ENCODE data around the gene DIAPH1.

DIAPH1 gene

GRCh38 chr5:141488591-141489561 lies 129.9 kb downstream of the DIAPH1 start, which contains the start of gene PCDHGC5:
Gene PCDHGC5, plus strand, starts transcription at chr5:141489081. Its CDS starts 160 bp downstream, at chr5:141489241.
- Histone ChIP-seq H3K4me1 (ENCODE audit: control insufficient read depth, insufficient read depth, low read length, poor library complexity, severe bottlenecking) (peaks cover 44% of the 10 kb centered on the region), H3K36me3 (ENCODE audit: control insufficient read depth, insufficient read depth, low read length) (peaks cover 79% of the 10 kb centered on the region), H3K4me3 (ENCODE audit: extremely low read depth, insufficient read depth, low read length, poor library complexity, severe bottlenecking) (peak within 1 kb of the TSS; percentile 14), H3K9me3 (ENCODE audit: control insufficient read depth, low read length) (peaks cover 21% of the 10 kb centered on the region), H3K27ac (ENCODE audit: low read depth, low read length, severe bottlenecking) (peak within 1 kb of the TSS; percentile 53)
- 71 to 76% methylated on average over 7 to 12 of the region's 14 CpGs for WGBS, 2 experiments (ENCODE audit: insufficient coverage in 2 of 2)

- peaks cover 53% of the 10 kb centered on the region for H3K4me1 ChIP-seq (ENCODE audit: control insufficient read depth, insufficient read depth, low read length, poor library complexity, severe bottlenecking)
- peaks cover 70% of the 10 kb centered on the region for H3K36me3 ChIP-seq (ENCODE audit: control insufficient read depth, insufficient read depth, low read length)
- WGBS, 2 experiments (ENCODE audit: insufficient coverage in 2 of 2): 95 to 98% methylated on average over 6 to 7 of the region's 7 CpGs
- no peak overlapping the region for H3K4me3 ChIP-seq (ENCODE audit: extremely low read depth, insufficient read depth, low read length, poor library complexity, severe bottlenecking)
- H3K9me3 ChIP-seq (ENCODE audit: control insufficient read depth, low read length): peaks cover 21% of the 10 kb centered on the region
- no peak overlapping the region for H3K27ac ChIP-seq (ENCODE audit: low read depth, low read length, severe bottlenecking)
Measured at GRCh38 chr5:141487131-141487530, 131.7 kb downstream of the DIAPH1 start.

GRCh38 chr5:141486091-141486490 lies 132.7 kb downstream of the DIAPH1 start:
- Histone ChIP-seq H3K9me3 (ENCODE audit: control insufficient read depth, low read length) (peaks cover 21% of the 10 kb centered on the region), H3K4me3 (ENCODE audit: extremely low read depth, insufficient read depth, low read length, poor library complexity, severe bottlenecking) (peak overlapping the region; percentile 42), H3K4me1 (ENCODE audit: control insufficient read depth, insufficient read depth, low read length, poor library complexity, severe bottlenecking) (peaks cover 50% of the 10 kb centered on the region), H3K27ac (ENCODE audit: low read depth, low read length, severe bottlenecking) (no peak overlapping the region), H3K36me3 (ENCODE audit: control insufficient read depth, insufficient read depth, low read length) (peaks cover 63% of the 10 kb centered on the region)
- WGBS, 2 experiments (ENCODE audit: insufficient coverage in 2 of 2): 93% methylated on average over 9 of the region's 9 CpGs

GRCh38 chr5:141485321-141486055 lies 133.3 kb downstream of the DIAPH1 start:
- Histone ChIP-seq H3K4me1 (ENCODE audit: control insufficient read depth, insufficient read depth, low read length, poor library complexity, severe bottlenecking) (peaks cover 50% of the 10 kb centered on the region), H3K36me3 (ENCODE audit: control insufficient read depth, insufficient read depth, low read length) (peaks cover 63% of the 10 kb centered on the region), H3K27ac (ENCODE audit: low read depth, low read length, severe bottlenecking) (peak overlapping the region; percentile 68), H3K4me3 (ENCODE audit: extremely low read depth, insufficient read depth, low read length, poor library complexity, severe bottlenecking) (peak overlapping the region; percentile 42), H3K9me3 (ENCODE audit: control insufficient read depth, low read length) (peaks cover 21% of the 10 kb centered on the region)
- WGBS, 2 experiments (ENCODE audit: insufficient coverage in 2 of 2): 51 to 58% methylated on average over 34 to 37 of the region's 38 CpGs

GRCh38 chr5:141484641-141485311 lies 134.0 kb downstream of the DIAPH1 start, which contains the start of gene PCDHGC4:
Gene PCDHGC4, plus strand, starts transcription at chr5:141485030. Its CDS starts 144 bp downstream, at chr5:141485174.
- 10 to 16% methylated on average over 19 to 30 of the region's 39 CpGs for WGBS, 2 experiments (ENCODE audit: insufficient coverage in 2 of 2)
- H3K4me1 ChIP-seq (ENCODE audit: control insufficient read depth, insufficient read depth, low read length, poor library complexity, severe bottlenecking): peaks cover 47% of the 10 kb centered on the region
- H3K9me3 ChIP-seq (ENCODE audit: control insufficient read depth, low read length): peaks cover 21% of the 10 kb centered on the region
- peaks cover 62% of the 10 kb centered on the region for H3K36me3 ChIP-seq (ENCODE audit: control insufficient read depth, insufficient read depth, low read length)
- peak within 1 kb of the TSS; percentile 68 for H3K27ac ChIP-seq (ENCODE audit: low read depth, low read length, severe bottlenecking)
- peak within 1 kb of the TSS; percentile 42 for H3K4me3 ChIP-seq (ENCODE audit: extremely low read depth, insufficient read depth, low read length, poor library complexity, severe bottlenecking)

- Histone ChIP-seq H3K27ac (ENCODE audit: low read depth, low read length, severe bottlenecking) (peak overlapping the region; percentile 68), H3K36me3 (ENCODE audit: control insufficient read depth, insufficient read depth, low read length) (peaks cover 61% of the 10 kb centered on the region), H3K4me3 (ENCODE audit: extremely low read depth, insufficient read depth, low read length, poor library complexity, severe bottlenecking) (peak overlapping the region; percentile 42), H3K9me3 (ENCODE audit: control insufficient read depth, low read length) (peaks cover 21% of the 10 kb centered on the region), H3K4me1 (ENCODE audit: control insufficient read depth, insufficient read depth, low read length, poor library complexity, severe bottlenecking) (peaks cover 46% of the 10 kb centered on the region)
- 10 to 23% methylated on average over 4 of the region's 4 CpGs for WGBS, 2 experiments (ENCODE audit: insufficient coverage in 2 of 2)
Measured at GRCh38 chr5:141484310-141484640, 134.5 kb downstream of the DIAPH1 start.

- peak overlapping the region; percentile 42 for H3K4me3 ChIP-seq (ENCODE audit: extremely low read depth, insufficient read depth, low read length, poor library complexity, severe bottlenecking)
- H3K36me3 ChIP-seq (ENCODE audit: control insufficient read depth, insufficient read depth, low read length): peaks cover 60% of the 10 kb centered on the region
- peaks cover 44% of the 10 kb centered on the region for H3K4me1 ChIP-seq (ENCODE audit: control insufficient read depth, insufficient read depth, low read length, poor library complexity, severe bottlenecking)
- peaks cover 21% of the 10 kb centered on the region for H3K9me3 ChIP-seq (ENCODE audit: control insufficient read depth, low read length)
- H3K27ac ChIP-seq (ENCODE audit: low read depth, low read length, severe bottlenecking): peak overlapping the region; percentile 68
- WGBS, 2 experiments (ENCODE audit: insufficient coverage in 2 of 2): 10 to 11% methylated on average over 2 of the region's 3 CpGs
Measured at GRCh38 chr5:141483902-141484301, 134.9 kb downstream of the DIAPH1 start.

GRCh38 chr5:141479776-141480175 lies 139.0 kb downstream of the DIAPH1 start:
- H3K4me1 ChIP-seq (ENCODE audit: control insufficient read depth, insufficient read depth, low read length, poor library complexity, severe bottlenecking): peaks cover 39% of the 10 kb centered on the region
- peaks cover 11% of the 10 kb centered on the region for H3K9me3 ChIP-seq (ENCODE audit: control insufficient read depth, low read length)
- no peak overlapping the region for H3K4me3 ChIP-seq (ENCODE audit: extremely low read depth, insufficient read depth, low read length, poor library complexity, severe bottlenecking)
- H3K36me3 ChIP-seq (ENCODE audit: control insufficient read depth, insufficient read depth, low read length): peaks cover 48% of the 10 kb centered on the region
- H3K27ac ChIP-seq (ENCODE audit: low read depth, low read length, severe bottlenecking): no peak overlapping the region

- Histone ChIP-seq H3K9me3 (ENCODE audit: control insufficient read depth, low read length) (peaks cover 11% of the 10 kb centered on the region), H3K4me3 (ENCODE audit: extremely low read depth, insufficient read depth, low read length, poor library complexity, severe bottlenecking) (peak overlapping the region; percentile 6), H3K4me1 (ENCODE audit: control insufficient read depth, insufficient read depth, low read length, poor library complexity, severe bottlenecking) (peaks cover 30% of the 10 kb centered on the region), H3K36me3 (ENCODE audit: control insufficient read depth, insufficient read depth, low read length) (peaks cover 48% of the 10 kb centered on the region), H3K27ac (ENCODE audit: low read depth, low read length, severe bottlenecking) (no peak overlapping the region)
- 92 to 96% methylated on average over 16 to 18 of the region's 20 CpGs for WGBS, 2 experiments (ENCODE audit: insufficient coverage in 2 of 2)
Measured at GRCh38 chr5:141478321-141478945, 140.4 kb downstream of the DIAPH1 start.

GRCh38 chr5:141477815-141478214 lies 141.0 kb downstream of the DIAPH1 start:
- Histone ChIP-seq H3K27ac (ENCODE audit: low read depth, low read length, severe bottlenecking) (no peak overlapping the region), H3K9me3 (ENCODE audit: control insufficient read depth, low read length) (peaks cover 11% of the 10 kb centered on the region), H3K4me3 (ENCODE audit: extremely low read depth, insufficient read depth, low read length, poor library complexity, severe bottlenecking) (no peak overlapping the region), H3K36me3 (ENCODE audit: control insufficient read depth, insufficient read depth, low read length) (peaks cover 48% of the 10 kb centered on the region), H3K4me1 (ENCODE audit: control insufficient read depth, insufficient read depth, low read length, poor library complexity, severe bottlenecking) (peaks cover 24% of the 10 kb centered on the region)
- WGBS, 2 experiments (ENCODE audit: insufficient coverage in 2 of 2): 98 to 99% methylated on average over 11 to 13 of the region's 13 CpGs

All from mesodermal cell (in vitro differentiated cells).